ENCODE results near the gene RHBDD1.

RHBDD1 gene

GRCh38 chr2:226994775-226995174 is 158.9 kb downstream of the RHBDD1 start:
- DNase-seq: peak; percentile 5

- no peak for DNase-seq
Measured at GRCh38 chr2:226995625-226996041, 159.8 kb downstream of the RHBDD1 start.

GRCh38 chr2:226999661-227000060 is 163.8 kb downstream of the RHBDD1 start:
- DNase-seq: no peak

GRCh38 chr2:227000123-227000522 is 164.3 kb downstream of the RHBDD1 start:
- DNase-seq: no peak

- no peak for DNase-seq
Measured at GRCh38 chr2:227004482-227004881, 168.6 kb downstream of the RHBDD1 start.

GRCh38 chr2:227006189-227006897 is 170.5 kb downstream of the RHBDD1 start:
- no peak for DNase-seq

- DNase-seq: no peak
Measured at GRCh38 chr2:227007148-227007547, 171.3 kb downstream of the RHBDD1 start.

- DNase-seq: no peak
Measured at GRCh38 chr2:227007940-227008339, 172.1 kb downstream of the RHBDD1 start.

- DNase-seq: no peak
Measured at GRCh38 chr2:227010433-227010832, 174.6 kb downstream of the RHBDD1 start.

GRCh38 chr2:227013330-227013729 is 177.5 kb downstream of the RHBDD1 start:
- no peak for DNase-seq

- DNase-seq: no peak
Measured at GRCh38 chr2:227013881-227014280, 178.0 kb downstream of the RHBDD1 start.

GRCh38 chr2:227016894-227017293 is 181.0 kb downstream of the RHBDD1 start:
- DNase-seq: no peak

- DNase-seq: no peak
Measured at GRCh38 chr2:227020416-227020815, 184.6 kb downstream of the RHBDD1 start.

- DNase-seq: no peak
Measured at GRCh38 chr2:227022608-227023007, 186.8 kb downstream of the RHBDD1 start.

GRCh38 chr2:227025510-227025909 is 189.7 kb downstream of the RHBDD1 start:
- DNase-seq: no peak

GRCh38 chr2:227029426-227030105 is 193.7 kb downstream of the RHBDD1 start:
- no peak for DNase-seq

- no peak for DNase-seq
Measured at GRCh38 chr2:227030789-227031188, 194.9 kb downstream of the RHBDD1 start.

- DNase-seq: no peak
Measured at GRCh38 chr2:227031379-227031778, 195.5 kb downstream of the RHBDD1 start.

GRCh38 chr2:227033471-227034148 is 197.8 kb downstream of the RHBDD1 start:
- DNase-seq: peak; percentile 50

- DNase-seq: no peak
Measured at GRCh38 chr2:227035711-227036367, 200.0 kb downstream of the RHBDD1 start.

- DNase-seq: peak; percentile 34
Measured at GRCh38 chr2:227036527-227036926, 200.7 kb downstream of the RHBDD1 start.

GRCh38 chr2:227038550-227039189 is 202.8 kb downstream of the RHBDD1 start:
- DNase-seq: peak; percentile 51

GRCh38 chr2:227043981-227044380 is 208.1 kb downstream of the RHBDD1 start:
- DNase-seq: no peak

All from NCI-H510A treated with DMSO at 0.1 percent for 48 hours (cell line).